Nephron progenitor cell (in vitro differentiated cells): ENCODE data around the gene SSR4.

Experiments used
- DNase-seq: peaks from one replicate; pipeline ENCODE4 v3.0.0; 2021
- H3K27ac Mint-ChIP-seq: 2 replicates; pipeline ENCODE4 v1.8.0; 2021; ENCODE audit warnings: mild to moderate bottlenecking, moderate library complexity, mixed read lengths
- H3K27me3 Mint-ChIP-seq: 2 replicates; pipeline ENCODE4 v1.8.0; 2021; ENCODE audit warnings: mild to moderate bottlenecking, low read depth, mixed read lengths; ENCODE audit not compliant: poor library complexity
- H3K36me3 Mint-ChIP-seq: 2 replicates; pipeline ENCODE4 v1.8.0; 2021; ENCODE audit warnings: low read depth, mixed read lengths
- H3K4me1 Mint-ChIP-seq: 2 replicates; pipeline ENCODE4 v1.8.0; 2021; ENCODE audit warnings: mixed read lengths
- H3K4me3 Mint-ChIP-seq: 2 replicates; pipeline ENCODE4 v1.8.0; 2021; ENCODE audit warnings: mild to moderate bottlenecking, moderate library complexity, mixed read lengths
- H3K9me3 Mint-ChIP-seq: 2 replicates; pipeline ENCODE4 v1.8.0; 2021; ENCODE audit warnings: mild to moderate bottlenecking, moderate library complexity, mixed read lengths
- CTCF ChIP-seq: fragments of 200-600 bp; sonication (generic); IDR thresholded peaks from 2 replicates; pipeline ENCODE4 v1.5.0; 2021; ENCODE audit warnings: antibody characterized with exemption

The SSR4 gene

GRCh38 chrX:153776611-153777045 is 17.8 kb upstream of the SSR4 start:
- no peak for DNase-seq

GRCh38 chrX:153777261-153778090 is 17.0 kb upstream of the SSR4 start:
- H3K4me3 Mint-ChIP-seq, result no peak overlapping the region
- no peaks in the 10 kb centered on the region for H3K27me3 Mint-ChIP-seq
- no peak overlapping the region for H3K27ac Mint-ChIP-seq
- peaks cover 10% of the 10 kb centered on the region for H3K4me1 Mint-ChIP-seq
- DNase-seq, result no peak
- no peak for TF ChIP-seq CTCF
- H3K9me3 Mint-ChIP-seq, result peaks cover 18% of the 10 kb centered on the region
- H3K36me3 Mint-ChIP-seq, result no peaks in the 10 kb centered on the region

More at GRCh38 chrX:153776611-153777045, 17.8 kb upstream of the SSR4 start:
- TF ChIP-seq CTCF, result no peak
- peaks cover 22% of the 10 kb centered on the region for H3K9me3 Mint-ChIP-seq
- no peaks in the 10 kb centered on the region for H3K27me3 Mint-ChIP-seq
- H3K36me3 Mint-ChIP-seq, result no peaks in the 10 kb centered on the region
- H3K4me3 Mint-ChIP-seq, result no peak overlapping the region
- peaks cover 10% of the 10 kb centered on the region for H3K4me1 Mint-ChIP-seq
- H3K27ac Mint-ChIP-seq, result no peak overlapping the region

- no peaks in the 10 kb centered on the region for H3K27me3 Mint-ChIP-seq
- H3K36me3 Mint-ChIP-seq, result no peaks in the 10 kb centered on the region
- peaks cover 10% of the 10 kb centered on the region for H3K4me1 Mint-ChIP-seq
- no peak for TF ChIP-seq CTCF
- peaks cover 18% of the 10 kb centered on the region for H3K9me3 Mint-ChIP-seq
- no peak overlapping the region for H3K27ac Mint-ChIP-seq
- DNase-seq, result no peak
- H3K4me3 Mint-ChIP-seq, result no peak overlapping the region
These were observed 16.3 kb upstream of the SSR4 start for GRCh38 chrX:153778181-153778580.

GRCh38 chrX:153778684-153779101 is 15.8 kb upstream of the SSR4 start:
- Mint-ChIP-seq H3K4me3 (no peak overlapping the region), H3K27me3 (no peaks in the 10 kb centered on the region), H3K27ac (no peak overlapping the region), H3K4me1 (peaks cover 10% of the 10 kb centered on the region), H3K9me3 (peaks cover 18% of the 10 kb centered on the region), H3K36me3 (no peaks in the 10 kb centered on the region)
- no peak for TF ChIP-seq CTCF
- no peak for DNase-seq

GRCh38 chrX:153779891-153780677 is 14.4 kb upstream of the SSR4 start:
- Mint-ChIP-seq H3K27me3 (no peaks in the 10 kb centered on the region), H3K36me3 (no peaks in the 10 kb centered on the region), H3K9me3 (peaks cover 24% of the 10 kb centered on the region), H3K27ac (peak overlapping the region; percentile 93), H3K4me3 (no peak overlapping the region), H3K4me1 (peaks cover 10% of the 10 kb centered on the region)
- no peak for TF ChIP-seq CTCF
- DNase-seq, result no peak
